ENCODE results near the gene C11orf58.

- TF ChIP-seq, protein P1, sequence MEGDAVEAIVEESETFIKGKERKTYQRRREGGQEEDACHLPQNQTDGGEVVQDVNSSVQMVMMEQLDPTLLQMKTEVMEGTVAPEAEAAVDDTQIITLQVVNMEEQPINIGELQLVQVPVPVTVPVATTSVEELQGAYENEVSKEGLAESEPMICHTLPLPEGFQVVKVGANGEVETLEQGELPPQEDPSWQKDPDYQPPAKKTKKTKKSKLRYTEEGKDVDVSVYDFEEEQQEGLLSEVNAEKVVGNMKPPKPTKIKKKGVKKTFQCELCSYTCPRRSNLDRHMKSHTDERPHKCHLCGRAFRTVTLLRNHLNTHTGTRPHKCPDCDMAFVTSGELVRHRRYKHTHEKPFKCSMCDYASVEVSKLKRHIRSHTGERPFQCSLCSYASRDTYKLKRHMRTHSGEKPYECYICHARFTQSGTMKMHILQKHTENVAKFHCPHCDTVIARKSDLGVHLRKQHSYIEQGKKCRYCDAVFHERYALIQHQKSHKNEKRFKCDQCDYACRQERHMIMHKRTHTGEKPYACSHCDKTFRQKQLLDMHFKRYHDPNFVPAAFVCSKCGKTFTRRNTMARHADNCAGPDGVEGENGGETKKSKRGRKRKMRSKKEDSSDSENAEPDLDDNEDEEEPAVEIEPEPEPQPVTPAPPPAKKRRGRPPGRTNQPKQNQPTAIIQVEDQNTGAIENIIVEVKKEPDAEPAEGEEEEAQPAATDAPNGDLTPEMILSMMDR (IDR thresholded peaks at IDR 0.05), result no peak
- no peak for TF ChIP-seq POLR2A (IDR thresholded peaks at IDR 0.05)
- TF ChIP-seq EP300 (IDR thresholded peaks at IDR 0.05), result no peak
Observed at GRCh38 chr11:16789560-16790485, 51.4 kb downstream of the C11orf58 start.
